GM18498 (cell line): Measurements from ENCODE around the gene CTTN.
"Not testable (repeated sequence)": the region's sequence is repeated elsewhere in the genome, so short reads cannot be mapped to it uniquely, and the experiment has no call there.

Source experiments
- ATAC-seq: cut with Tn5 transposase; IDR thresholded peaks from one replicate; pipeline ENCODE4 v1.9.1; 2021; ENCODE audit warnings: mild to moderate bottlenecking, moderate library complexity; ENCODE audit not compliant: unreplicated experiment

Gene CTTN

GRCh38 chr11:70408326-70408725 lies 10.0 kb downstream of the CTTN start:
- ATAC-seq, result not testable (repeated sequence)

- ATAC-seq, result no peak
Measured at GRCh38 chr11:70409437-70409836, 11.1 kb downstream of the CTTN start.

- ATAC-seq, result no peak
Measured at GRCh38 chr11:70409871-70410270, 11.5 kb downstream of the CTTN start.

- no peak for ATAC-seq
Measured at GRCh38 chr11:70410276-70411205, 12.2 kb downstream of the CTTN start.

- ATAC-seq, result no peak
Measured at GRCh38 chr11:70411713-70412452, 13.6 kb downstream of the CTTN start.

GRCh38 chr11:70413151-70413550 lies 14.8 kb downstream of the CTTN start:
- no peak for ATAC-seq

- no peak for ATAC-seq
Measured at GRCh38 chr11:70414341-70415100, 16.2 kb downstream of the CTTN start.

GRCh38 chr11:70415191-70415590 lies 16.9 kb downstream of the CTTN start:
- no peak for ATAC-seq

GRCh38 chr11:70415642-70416395 lies 17.5 kb downstream of the CTTN start:
- no peak for ATAC-seq

- no peak for ATAC-seq
Measured at GRCh38 chr11:70416881-70417280, 18.6 kb downstream of the CTTN start.

- no peak for ATAC-seq
Measured at GRCh38 chr11:70418130-70418529, 19.8 kb downstream of the CTTN start.

- ATAC-seq, result no peak
Measured at GRCh38 chr11:70419307-70420007, 21.1 kb downstream of the CTTN start.

GRCh38 chr11:70420008-70420464 lies 21.7 kb downstream of the CTTN start:
- no peak for ATAC-seq

GRCh38 chr11:70420496-70420895 lies 22.2 kb downstream of the CTTN start:
- no peak for ATAC-seq

GRCh38 chr11:70421123-70421522 lies 22.8 kb downstream of the CTTN start:
- ATAC-seq, result no peak

GRCh38 chr11:70422692-70423522 lies 24.6 kb downstream of the CTTN start:
- ATAC-seq, result no peak

GRCh38 chr11:70423523-70424505 lies 25.5 kb downstream of the CTTN start:
- no peak for ATAC-seq
